ENCODE measurements around the gene BACH2. TPM values are rescaled to one million over a fixed set of nuclear protein-coding genes. Genes with fewer than 3 reads are reported as not detected.

The BACH2 gene
- polyA plus RNA-seq, 1 of the 3 experiments (the other 2 are of a cell fraction), result 0.46 TPM

- H2AFZ ChIP-seq (ENCODE audit: low read depth), result no peak overlapping the region
- ChIA-PET CTCF (interaction anchor here (1.1 to 1.3 kb wide), 2 partner anchors 10 to 252 kb away, joined by 3 to 5 read pairs; no protein-coding TSS in a partner anchor), POLR2A (no interaction called here)
- H3K4me3 ChIP-seq (ENCODE audit: low read depth in 2 of 2, low read length in 1 of 2), result no peak overlapping the region
- no peaks in the 10 kb centered on the region for H4K20me1 ChIP-seq (ENCODE audit: insufficient read depth)
- no peak overlapping the region for H3K9ac ChIP-seq
- no peaks in the 10 kb centered on the region for H3K9me2 ChIP-seq
- peaks cover 0 to 5% of the 10 kb centered on the region in 2 experiments; a peak in 1 of 4 replicates for H3K4me1 ChIP-seq (ENCODE audit: control insufficient read depth in 1 of 2, insufficient read depth in 2 of 2, low read depth in 1 of 2, low read length in 1 of 2)
- no peaks in the 10 kb centered on the region; the same call in 1 of the 2 replicates for H3K9me3 ChIP-seq
- WGBS (ENCODE audit: low lambda C conversion rate), result 94% methylated on average over 6 of the region's 6 CpGs
- no peak for TF ChIP-seq FOSL2 (IDR thresholded peaks at IDR 0.05; ENCODE audit: borderline replicate concordance, low read depth)
- TF ChIP-seq MXI1 (IDR thresholded peaks at IDR 0.05; ENCODE audit: low read depth, low read length), result no peak
- TF ChIP-seq CTCF (IDR thresholded peaks at IDR 0.05), result no peak
- TF ChIP-seq MEF2A (IDR thresholded peaks at IDR 0.05; ENCODE audit: borderline replicate concordance, low read depth), result no peak
- TF ChIP-seq USF2 (IDR thresholded peaks at IDR 0.05; ENCODE audit: borderline replicate concordance, low read depth, low read length), result no peak
- TF ChIP-seq RFX5 (IDR thresholded peaks at IDR 0.05; ENCODE audit: low read length), result no peak
- TF ChIP-seq RAD21 (IDR thresholded peaks at IDR 0.05; ENCODE audit: low read length), result no peak
- TF ChIP-seq GABPA (IDR thresholded peaks at IDR 0.05; ENCODE audit: low read depth), result no peak
- no peak for TF ChIP-seq RXRA (IDR thresholded peaks at IDR 0.05; ENCODE audit: borderline replicate concordance, low read depth)
- no peak for TF ChIP-seq TCF12 (IDR thresholded peaks at IDR 0.05)
- TF ChIP-seq EP300 (IDR thresholded peaks at IDR 0.05; ENCODE audit: borderline replicate concordance in 1 of 2, low read depth in 1 of 2, low read length in 1 of 2), result no peak
- no peak for DNase-seq
- H3F3A ChIP-seq (replicated peaks; ENCODE audit: insufficient read depth), result no peaks in the 10 kb centered on the region
- no peaks in the 10 kb centered on the region for H3K36me3 ChIP-seq (replicated peaks in 1 of 2; ENCODE audit: control insufficient read depth in 1 of 2, insufficient read depth in 2 of 2, low read length in 1 of 2)
- no peak overlapping the region for H3K27ac ChIP-seq (ENCODE audit: low read depth in 2 of 2, low read length in 1 of 2)
- H3K27me3 ChIP-seq (ENCODE audit: insufficient read depth), result no peaks in the 10 kb centered on the region
- H3K79me2 ChIP-seq (ENCODE audit: insufficient read depth), result no peaks in the 10 kb centered on the region
- H3K4me2 ChIP-seq, result no peak overlapping the region
Observed at GRCh38 chr6:90227213-90227612, 69.4 kb downstream of the BACH2 start.

- peaks cover 0 to 7% of the 10 kb centered on the region in 2 experiments; a peak in 2 of 4 replicates for H3K4me1 ChIP-seq (ENCODE audit: control insufficient read depth in 1 of 2, insufficient read depth in 2 of 2, low read depth in 1 of 2, low read length in 1 of 2)
- DNase-seq, result no peak
- H3K9ac ChIP-seq, result no peak overlapping the region
- no peaks in the 10 kb centered on the region for H3F3A ChIP-seq (replicated peaks; ENCODE audit: insufficient read depth)
- no peak overlapping the region for H3K4me3 ChIP-seq (ENCODE audit: low read depth in 2 of 2, low read length in 1 of 2)
- H3K36me3 ChIP-seq (replicated peaks in 1 of 2; ENCODE audit: control insufficient read depth in 1 of 2, insufficient read depth in 2 of 2, low read length in 1 of 2), result no peaks in the 10 kb centered on the region
- H3K9me3 ChIP-seq, result no peaks in the 10 kb centered on the region; the same call in 1 of the 2 replicates
- POLR2A ChIA-PET, result no interaction called here
- CTCF ChIA-PET, result interaction anchor here (1.1 to 1.5 kb wide), 3 partner anchors 11 to 253 kb away, joined by 3 to 5 read pairs (median 3); no protein-coding TSS in a partner anchor
- H3K4me2 ChIP-seq, result no peak overlapping the region
- no peak overlapping the region for H2AFZ ChIP-seq (ENCODE audit: low read depth)
- no peak overlapping the region for H3K27ac ChIP-seq (ENCODE audit: low read depth in 2 of 2, low read length in 1 of 2)
- H4K20me1 ChIP-seq (ENCODE audit: insufficient read depth), result no peaks in the 10 kb centered on the region
- WGBS (ENCODE audit: low lambda C conversion rate), result 77% methylated on average over 2 of the region's 2 CpGs
- no peaks in the 10 kb centered on the region for H3K79me2 ChIP-seq (ENCODE audit: insufficient read depth)
- H3K27me3 ChIP-seq (ENCODE audit: insufficient read depth), result no peaks in the 10 kb centered on the region
- TF ChIP-seq USF2 (IDR thresholded peaks at IDR 0.05; ENCODE audit: borderline replicate concordance, low read depth, low read length) (no peak), NFIC (IDR thresholded peaks at IDR 0.05; ENCODE audit: borderline replicate concordance) (no peak), ELF1 (IDR thresholded peaks at IDR 0.05) (no peak), SIN3A (IDR thresholded peaks at IDR 0.05; ENCODE audit: borderline replicate concordance, low read depth, low read length) (no peak), REST (IDR thresholded peaks at IDR 0.05; ENCODE audit: low read depth, low read length) (no peak), FOXJ3 (CRISPR knock-in tag; IDR thresholded peaks at IDR 0.05) (no peak), JUND (IDR thresholded peaks at IDR 0.05) (no peak), TAF1 (IDR thresholded peaks at IDR 0.05; ENCODE audit: borderline replicate concordance, low read depth, low read length) (no peak), RFX5 (IDR thresholded peaks at IDR 0.05; ENCODE audit: low read length) (no peak), GATA2 (CRISPR knock-in tag; IDR thresholded peaks at IDR 0.05) (no peak), EZH2phosphoT487 (IDR thresholded peaks at IDR 0.05; ENCODE audit: borderline replicate concordance, low read depth) (no peak)
- no peaks in the 10 kb centered on the region for H3K9me2 ChIP-seq
Observed at GRCh38 chr6:90226257-90226656, 70.4 kb downstream of the BACH2 start.

All from SK-N-SH (cell line).